ENCODE data around the gene VPS4A. TPM values are rescaled to one million over a fixed set of nuclear protein-coding genes. Genes with fewer than 3 reads are reported as not detected.

VPS4A gene
- total and polyA plus RNA-seq, 2 of the 8 experiments (the other 6 are each of a cell fraction or from before 2014, with no cell fraction given) = 14.1 to 24.1 TPM

DNA sequence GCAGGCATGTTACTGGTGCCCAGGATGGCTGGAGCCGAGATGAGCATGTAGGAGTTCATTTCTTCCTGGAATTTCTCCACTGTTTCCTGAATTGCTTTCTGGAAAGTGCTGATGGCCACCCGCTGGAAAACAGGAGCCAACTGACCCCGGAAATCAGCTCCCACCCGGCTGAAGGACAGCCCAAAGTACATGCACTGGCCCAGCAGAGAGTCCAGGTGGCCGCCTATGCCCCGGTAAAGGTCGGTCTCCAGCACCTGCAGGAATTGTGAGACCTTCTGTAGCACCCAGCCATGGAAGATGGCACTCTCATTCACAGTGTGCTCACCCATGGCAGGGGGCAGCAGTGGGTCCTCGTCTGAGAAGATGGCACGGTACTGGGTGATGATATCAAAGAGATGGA lies 23.5 kb downstream of the VPS4A start (continued):
- TF ChIP-seq, protein P1, sequence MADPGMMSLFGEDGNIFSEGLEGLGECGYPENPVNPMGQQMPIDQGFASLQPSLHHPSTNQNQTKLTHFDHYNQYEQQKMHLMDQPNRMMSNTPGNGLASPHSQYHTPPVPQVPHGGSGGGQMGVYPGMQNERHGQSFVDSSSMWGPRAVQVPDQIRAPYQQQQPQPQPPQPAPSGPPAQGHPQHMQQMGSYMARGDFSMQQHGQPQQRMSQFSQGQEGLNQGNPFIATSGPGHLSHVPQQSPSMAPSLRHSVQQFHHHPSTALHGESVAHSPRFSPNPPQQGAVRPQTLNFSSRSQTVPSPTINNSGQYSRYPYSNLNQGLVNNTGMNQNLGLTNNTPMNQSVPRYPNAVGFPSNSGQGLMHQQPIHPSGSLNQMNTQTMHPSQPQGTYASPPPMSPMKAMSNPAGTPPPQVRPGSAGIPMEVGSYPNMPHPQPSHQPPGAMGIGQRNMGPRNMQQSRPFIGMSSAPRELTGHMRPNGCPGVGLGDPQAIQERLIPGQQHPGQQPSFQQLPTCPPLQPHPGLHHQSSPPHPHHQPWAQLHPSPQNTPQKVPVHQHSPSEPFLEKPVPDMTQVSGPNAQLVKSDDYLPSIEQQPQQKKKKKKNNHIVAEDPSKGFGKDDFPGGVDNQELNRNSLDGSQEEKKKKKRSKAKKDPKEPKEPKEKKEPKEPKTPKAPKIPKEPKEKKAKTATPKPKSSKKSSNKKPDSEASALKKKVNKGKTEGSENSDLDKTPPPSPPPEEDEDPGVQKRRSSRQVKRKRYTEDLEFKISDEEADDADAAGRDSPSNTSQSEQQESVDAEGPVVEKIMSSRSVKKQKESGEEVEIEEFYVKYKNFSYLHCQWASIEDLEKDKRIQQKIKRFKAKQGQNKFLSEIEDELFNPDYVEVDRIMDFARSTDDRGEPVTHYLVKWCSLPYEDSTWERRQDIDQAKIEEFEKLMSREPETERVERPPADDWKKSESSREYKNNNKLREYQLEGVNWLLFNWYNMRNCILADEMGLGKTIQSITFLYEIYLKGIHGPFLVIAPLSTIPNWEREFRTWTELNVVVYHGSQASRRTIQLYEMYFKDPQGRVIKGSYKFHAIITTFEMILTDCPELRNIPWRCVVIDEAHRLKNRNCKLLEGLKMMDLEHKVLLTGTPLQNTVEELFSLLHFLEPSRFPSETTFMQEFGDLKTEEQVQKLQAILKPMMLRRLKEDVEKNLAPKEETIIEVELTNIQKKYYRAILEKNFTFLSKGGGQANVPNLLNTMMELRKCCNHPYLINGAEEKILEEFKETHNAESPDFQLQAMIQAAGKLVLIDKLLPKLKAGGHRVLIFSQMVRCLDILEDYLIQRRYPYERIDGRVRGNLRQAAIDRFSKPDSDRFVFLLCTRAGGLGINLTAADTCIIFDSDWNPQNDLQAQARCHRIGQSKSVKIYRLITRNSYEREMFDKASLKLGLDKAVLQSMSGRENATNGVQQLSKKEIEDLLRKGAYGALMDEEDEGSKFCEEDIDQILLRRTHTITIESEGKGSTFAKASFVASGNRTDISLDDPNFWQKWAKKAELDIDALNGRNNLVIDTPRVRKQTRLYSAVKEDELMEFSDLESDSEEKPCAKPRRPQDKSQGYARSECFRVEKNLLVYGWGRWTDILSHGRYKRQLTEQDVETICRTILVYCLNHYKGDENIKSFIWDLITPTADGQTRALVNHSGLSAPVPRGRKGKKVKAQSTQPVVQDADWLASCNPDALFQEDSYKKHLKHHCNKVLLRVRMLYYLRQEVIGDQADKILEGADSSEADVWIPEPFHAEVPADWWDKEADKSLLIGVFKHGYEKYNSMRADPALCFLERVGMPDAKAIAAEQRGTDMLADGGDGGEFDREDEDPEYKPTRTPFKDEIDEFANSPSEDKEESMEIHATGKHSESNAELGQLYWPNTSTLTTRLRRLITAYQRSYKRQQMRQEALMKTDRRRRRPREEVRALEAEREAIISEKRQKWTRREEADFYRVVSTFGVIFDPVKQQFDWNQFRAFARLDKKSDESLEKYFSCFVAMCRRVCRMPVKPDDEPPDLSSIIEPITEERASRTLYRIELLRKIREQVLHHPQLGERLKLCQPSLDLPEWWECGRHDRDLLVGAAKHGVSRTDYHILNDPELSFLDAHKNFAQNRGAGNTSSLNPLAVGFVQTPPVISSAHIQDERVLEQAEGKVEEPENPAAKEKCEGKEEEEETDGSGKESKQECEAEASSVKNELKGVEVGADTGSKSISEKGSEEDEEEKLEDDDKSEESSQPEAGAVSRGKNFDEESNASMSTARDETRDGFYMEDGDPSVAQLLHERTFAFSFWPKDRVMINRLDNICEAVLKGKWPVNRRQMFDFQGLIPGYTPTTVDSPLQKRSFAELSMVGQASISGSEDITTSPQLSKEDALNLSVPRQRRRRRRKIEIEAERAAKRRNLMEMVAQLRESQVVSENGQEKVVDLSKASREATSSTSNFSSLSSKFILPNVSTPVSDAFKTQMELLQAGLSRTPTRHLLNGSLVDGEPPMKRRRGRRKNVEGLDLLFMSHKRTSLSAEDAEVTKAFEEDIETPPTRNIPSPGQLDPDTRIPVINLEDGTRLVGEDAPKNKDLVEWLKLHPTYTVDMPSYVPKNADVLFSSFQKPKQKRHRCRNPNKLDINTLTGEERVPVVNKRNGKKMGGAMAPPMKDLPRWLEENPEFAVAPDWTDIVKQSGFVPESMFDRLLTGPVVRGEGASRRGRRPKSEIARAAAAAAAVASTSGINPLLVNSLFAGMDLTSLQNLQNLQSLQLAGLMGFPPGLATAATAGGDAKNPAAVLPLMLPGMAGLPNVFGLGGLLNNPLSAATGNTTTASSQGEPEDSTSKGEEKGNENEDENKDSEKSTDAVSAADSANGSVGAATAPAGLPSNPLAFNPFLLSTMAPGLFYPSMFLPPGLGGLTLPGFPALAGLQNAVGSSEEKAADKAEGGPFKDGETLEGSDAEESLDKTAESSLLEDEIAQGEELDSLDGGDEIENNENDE (IDR thresholded peaks at IDR 0.05; ENCODE audit: insufficient replicate concordance, low read length) = no peak
- TF ChIP-seq PHF8 (conservative IDR thresholded peaks at IDR 0.05; ENCODE audit: low read depth, low read length) = no peak
- TF ChIP-seq RBBP5 (IDR thresholded peaks at IDR 0.05; ENCODE audit: borderline replicate concordance, low read depth, low read length) = no peak
- TF ChIP-seq POLR2AphosphoS5 (IDR thresholded peaks at IDR 0.05; ENCODE audit: low read depth, low read length) = no peak
- no peak for TF ChIP-seq EGR1 (IDR thresholded peaks at IDR 0.05; ENCODE audit: borderline replicate concordance, low read depth, low read length)
- no peak for TF ChIP-seq KDM4A (IDR thresholded peaks at IDR 0.05; ENCODE audit: low read depth, low read length, severe bottlenecking)
- TF ChIP-seq SP1 (IDR thresholded peaks at IDR 0.05; ENCODE audit: low read depth, low read length) = no peak

Data from H1 (cell line).